Activated CD8-positive, alpha-beta T cell treated with anti-CD3 and anti-CD28 coated beads, Interleukin-2, amount 10 ng/mL, durations not matched to agents 7 days and 5 days (primary cell): ENCODE data around the gene SNTB2. TPM values are rescaled to one million over a fixed set of nuclear protein-coding genes. Genes with fewer than 3 reads are reported as not detected.
"Not testable (repeated sequence)": the region's sequence is repeated elsewhere in the genome, so short reads cannot be mapped to it uniquely, and the experiment has no call there.

Experiments used
- ATAC-seq: fragments of 150-1000 bp; cut with Tn5 transposase; one replicate; pipeline ENCODE4 v1.10.0; 2021; ENCODE audit warnings: moderate library complexity
- CTCF ChIA-PET: fragments of 350-600 bp; sonication (Branson Sonifier 250); formaldehyde crosslinking; loops from one replicate; lab custom pipeline; 2021; ENCODE audit warnings: antibody characterized with exemption; lab: Charles Lee
- POLR2A ChIA-PET: fragments of 350-600 bp; sonication (Branson Sonifier 250); formaldehyde crosslinking; loops from one replicate; lab custom pipeline; 2021; ENCODE audit warnings: antibody characterized with exemption; lab: Charles Lee
- DNase-seq: peaks from one replicate; pipeline ENCODE4 v3.0.0-alpha.2; 2020
- H3K27ac Mint-ChIP-seq: one replicate; pipeline ENCODE4 v1.8.0; 2021; ENCODE audit warnings: mild to moderate bottlenecking, mixed read lengths
- H3K27me3 Mint-ChIP-seq: one replicate; pipeline ENCODE4 v1.8.0; 2021; ENCODE audit warnings: low read depth, mixed read lengths
- H3K36me3 Mint-ChIP-seq: one replicate; pipeline ENCODE4 v1.8.0; 2021; ENCODE audit warnings: low read depth, mixed read lengths
- H3K4me1 Mint-ChIP-seq: one replicate; pipeline ENCODE4 v1.8.0; 2021; ENCODE audit warnings: low read depth, mixed read lengths
- H3K4me3 Mint-ChIP-seq: one replicate; pipeline ENCODE4 v1.8.0; 2021; ENCODE audit warnings: mild to moderate bottlenecking, mixed read lengths
- H3K9me3 Mint-ChIP-seq: one replicate; pipeline ENCODE4 v1.8.0; 2022; ENCODE audit warnings: mixed read lengths; ENCODE audit not compliant: insufficient read depth
- total RNA-seq, 2 experiments: library from RNA; stranded (reverse); gene quantifications; one replicate each; pipeline ENCODE4 v1.2.3, GENCODE V29; 2021

SNTB2 gene
- total RNA-seq, 2 experiments from 2014 or later: 24.3 to 25.5 TPM

GRCh38 chr16:69239851-69240250 is 52.9 kb downstream of the SNTB2 start:
- no peak for DNase-seq
- H3K27me3 Mint-ChIP-seq: no peaks in the 10 kb centered on the region
- ChIA-PET POLR2A (interaction anchor here (0.5 kb wide), 1 partner anchor 126 kb away, joined by 3 read pairs; no protein-coding TSS in a partner anchor), CTCF (no interaction called here)
- no peaks in the 10 kb centered on the region for H3K9me3 Mint-ChIP-seq
- no peak for ATAC-seq
- H3K27ac Mint-ChIP-seq: no peak overlapping the region
- H3K4me1 Mint-ChIP-seq: peaks cover 3% of the 10 kb centered on the region
- H3K36me3 Mint-ChIP-seq: no peaks in the 10 kb centered on the region
- no peak overlapping the region for H3K4me3 Mint-ChIP-seq

GRCh38 chr16:69240331-69240730 is 53.4 kb downstream of the SNTB2 start:
- CTCF ChIA-PET: no interaction called here
- no peak overlapping the region for H3K27ac Mint-ChIP-seq
- POLR2A ChIA-PET: interaction anchor here (0.5 kb wide), 1 partner anchor 127 kb away, joined by 3 read pairs; no protein-coding TSS in a partner anchor

GRCh38 chr16:69241926-69242325 is 55.0 kb downstream of the SNTB2 start:
- Mint-ChIP-seq H3K4me3 (no peak overlapping the region), H3K27ac (no peak overlapping the region), H3K27me3 (no peaks in the 10 kb centered on the region), H3K9me3 (no peaks in the 10 kb centered on the region), H3K4me1 (no peaks in the 10 kb centered on the region), H3K36me3 (peaks cover 6% of the 10 kb centered on the region)
- DNase-seq: no peak
- CTCF ChIA-PET: interaction anchor here (0.6 kb wide), 1 partner anchor 12 kb away, joined by 3 read pairs; no protein-coding TSS in a partner anchor
- ATAC-seq: no peak
- POLR2A ChIA-PET: no interaction called here

More at GRCh38 chr16:69240331-69240730, 53.4 kb downstream of the SNTB2 start:
- DNase-seq (no peak), ATAC-seq (no peak)
- peaks cover under 1% of the 10 kb centered on the region for H3K36me3 Mint-ChIP-seq
- H3K4me3 Mint-ChIP-seq: no peak overlapping the region
- H3K27me3 Mint-ChIP-seq: no peaks in the 10 kb centered on the region
- H3K4me1 Mint-ChIP-seq: peaks cover 1% of the 10 kb centered on the region
- H3K9me3 Mint-ChIP-seq: no peaks in the 10 kb centered on the region

- Mint-ChIP-seq H3K27me3 (no peaks in the 10 kb centered on the region), H3K36me3 (peaks cover 6% of the 10 kb centered on the region), H3K4me1 (no peaks in the 10 kb centered on the region), H3K9me3 (no peaks in the 10 kb centered on the region), H3K27ac (no peak overlapping the region), H3K4me3 (no peak overlapping the region)
- CTCF ChIA-PET: interaction anchor here (0.5 to 1.5 kb wide), 2 partner anchors 42 to 721 kb away, joined by 3 to 5 read pairs; no protein-coding TSS in a partner anchor
- no peak for DNase-seq
- POLR2A ChIA-PET: no interaction called here
- ATAC-seq: no peak
Measured at GRCh38 chr16:69243479-69243878, 56.5 kb downstream of the SNTB2 start.

DNA sequence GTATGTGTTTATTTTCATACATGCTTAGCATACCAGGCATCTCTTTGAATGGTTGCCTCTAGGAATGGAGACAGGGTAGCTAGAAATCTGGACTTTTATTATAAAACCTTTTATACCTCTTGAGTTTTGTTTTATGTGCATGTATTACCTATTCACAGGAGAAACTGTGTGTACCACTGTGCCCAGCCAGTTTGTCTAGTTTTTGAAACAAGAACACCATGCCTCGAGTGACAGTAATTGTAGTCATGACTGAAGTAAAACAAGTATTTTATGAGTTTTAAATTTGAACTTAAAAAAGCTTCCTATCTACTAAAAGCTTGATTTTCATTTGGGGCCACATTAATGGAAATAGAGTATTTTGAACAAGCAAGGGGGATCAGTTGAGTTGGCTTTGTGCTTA is 57.4 kb downstream of the SNTB2 start:
- Mint-ChIP-seq H3K27ac (no peak overlapping the region), H3K9me3 (no peaks in the 10 kb centered on the region), H3K4me3 (no peak overlapping the region), H3K36me3 (peaks cover 8% of the 10 kb centered on the region), H3K4me1 (no peaks in the 10 kb centered on the region), H3K27me3 (no peaks in the 10 kb centered on the region)
- ChIA-PET CTCF (interaction anchor here (1.0 to 1.5 kb wide), 2 partner anchors 9 to 42 kb away, joined by 3 to 5 read pairs; no protein-coding TSS in a partner anchor), POLR2A (no interaction called here)
- ATAC-seq (no peak), DNase-seq (no peak)

- Mint-ChIP-seq H3K36me3 (peaks cover 14% of the 10 kb centered on the region), H3K4me3 (no peak overlapping the region), H3K27me3 (no peaks in the 10 kb centered on the region), H3K4me1 (peaks cover 5% of the 10 kb centered on the region), H3K27ac (no peak overlapping the region), H3K9me3 (no peaks in the 10 kb centered on the region)
- no peak for DNase-seq
- POLR2A ChIA-PET: no interaction called here
- CTCF ChIA-PET: no interaction called here
- ATAC-seq: no peak
Measured at GRCh38 chr16:69250081-69250480, 63.1 kb downstream of the SNTB2 start.

DNA sequence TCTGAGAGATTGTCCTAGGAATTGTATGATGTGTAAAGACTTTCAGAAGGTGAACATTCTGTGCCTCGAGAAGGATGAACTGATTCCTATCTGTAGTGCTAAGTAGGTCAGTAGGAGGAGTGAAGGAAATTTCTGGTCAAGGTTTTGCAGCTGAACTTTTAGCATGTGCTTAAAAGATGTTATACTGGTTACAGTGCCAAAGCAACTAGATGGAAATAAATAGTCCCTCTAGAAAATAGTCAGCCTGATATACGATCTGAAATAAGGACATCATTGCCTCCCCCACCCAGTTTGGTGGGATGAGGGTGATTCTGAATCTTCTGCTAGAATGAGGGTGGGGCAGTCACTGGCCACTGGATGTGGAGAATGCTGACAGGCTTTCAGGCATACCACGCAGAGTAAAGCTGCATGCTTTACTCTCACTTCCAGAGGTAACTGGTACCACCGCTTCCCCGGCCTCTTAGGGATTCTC is 66.9 kb downstream of the SNTB2 start:
- no peaks in the 10 kb centered on the region for H3K9me3 Mint-ChIP-seq
- H3K27ac Mint-ChIP-seq: no peak overlapping the region
- H3K4me1 Mint-ChIP-seq: peaks cover 5% of the 10 kb centered on the region
- no peak overlapping the region for H3K4me3 Mint-ChIP-seq
- DNase-seq: no peak
- POLR2A ChIA-PET: no interaction called here
- peaks cover 8% of the 10 kb centered on the region for H3K36me3 Mint-ChIP-seq
- ATAC-seq: no peak
- no peaks in the 10 kb centered on the region for H3K27me3 Mint-ChIP-seq
- CTCF ChIA-PET: no interaction called here

DNA sequence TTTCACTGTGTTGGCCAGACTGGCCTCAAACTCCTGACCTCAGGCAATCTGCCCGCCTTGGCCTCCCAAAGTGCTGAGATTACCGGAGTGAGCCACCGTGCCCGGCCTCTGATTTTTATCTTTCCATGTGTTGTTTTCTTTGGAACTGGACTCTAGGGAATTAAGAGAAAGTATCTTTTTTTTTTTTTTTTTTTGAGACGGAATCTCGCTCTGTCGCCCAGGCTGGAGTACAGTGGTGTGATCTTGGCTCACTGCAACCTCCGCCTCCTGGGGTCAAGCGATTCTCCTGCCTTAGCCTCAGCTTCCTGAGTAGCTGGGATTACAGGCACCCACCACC is 72.4 kb downstream of the SNTB2 start:
- H3K4me3 Mint-ChIP-seq, H3K36me3 Mint-ChIP-seq, H3K9me3 Mint-ChIP-seq, H3K4me1 Mint-ChIP-seq, POLR2A ChIA-PET, H3K27ac Mint-ChIP-seq, H3K27me3 Mint-ChIP-seq, ATAC-seq, DNase-seq: not testable (repeated sequence)
- CTCF ChIA-PET: interaction anchor here (1.3 kb wide), 1 partner anchor 109 kb away, joined by 4 read pairs; no protein-coding TSS in a partner anchor

DNA sequence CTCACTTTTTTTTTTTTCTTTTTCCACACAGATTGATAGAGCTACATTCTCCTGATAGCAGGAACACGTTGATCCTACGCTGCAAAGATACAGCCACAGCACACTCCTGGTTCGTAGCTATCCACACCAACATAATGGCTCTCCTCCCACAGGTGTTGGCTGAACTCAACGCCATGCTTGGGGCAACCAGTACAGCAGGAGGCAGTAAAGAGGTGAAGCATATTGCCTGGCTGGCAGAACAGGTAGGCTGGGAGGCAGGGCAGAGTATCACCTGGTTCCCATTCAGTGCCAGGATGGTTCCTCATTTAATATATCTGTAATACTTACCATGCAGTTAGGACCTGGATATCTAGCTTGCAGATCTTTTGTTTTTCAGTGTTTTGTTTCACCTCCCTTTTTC is 73.1 kb downstream of the SNTB2 start:
- CTCF ChIA-PET: interaction anchor here (1.3 to 1.5 kb wide), 2 partner anchors 26 to 110 kb away, joined by 3 to 4 read pairs; no protein-coding TSS in a partner anchor
- Mint-ChIP-seq H3K36me3 (peaks cover 10% of the 10 kb centered on the region), H3K9me3 (no peaks in the 10 kb centered on the region), H3K4me1 (peaks cover 8% of the 10 kb centered on the region), H3K27me3 (no peaks in the 10 kb centered on the region), H3K4me3 (no peak overlapping the region), H3K27ac (no peak overlapping the region)
- POLR2A ChIA-PET: no interaction called here
- no peak for ATAC-seq
- no peak for DNase-seq

- Mint-ChIP-seq H3K4me1 (peaks cover 8% of the 10 kb centered on the region), H3K27me3 (no peaks in the 10 kb centered on the region), H3K4me3 (no peak overlapping the region), H3K27ac (no peak overlapping the region), H3K36me3 (peaks cover 10% of the 10 kb centered on the region), H3K9me3 (no peaks in the 10 kb centered on the region)
- ATAC-seq (no peak), DNase-seq (no peak)
- ChIA-PET POLR2A (no interaction called here), CTCF (interaction anchor here (1.3 to 1.5 kb wide), 2 partner anchors 25 to 110 kb away, joined by 3 to 4 read pairs; no protein-coding TSS in a partner anchor)
Measured at GRCh38 chr16:69260506-69260905, 73.5 kb downstream of the SNTB2 start.

DNA sequence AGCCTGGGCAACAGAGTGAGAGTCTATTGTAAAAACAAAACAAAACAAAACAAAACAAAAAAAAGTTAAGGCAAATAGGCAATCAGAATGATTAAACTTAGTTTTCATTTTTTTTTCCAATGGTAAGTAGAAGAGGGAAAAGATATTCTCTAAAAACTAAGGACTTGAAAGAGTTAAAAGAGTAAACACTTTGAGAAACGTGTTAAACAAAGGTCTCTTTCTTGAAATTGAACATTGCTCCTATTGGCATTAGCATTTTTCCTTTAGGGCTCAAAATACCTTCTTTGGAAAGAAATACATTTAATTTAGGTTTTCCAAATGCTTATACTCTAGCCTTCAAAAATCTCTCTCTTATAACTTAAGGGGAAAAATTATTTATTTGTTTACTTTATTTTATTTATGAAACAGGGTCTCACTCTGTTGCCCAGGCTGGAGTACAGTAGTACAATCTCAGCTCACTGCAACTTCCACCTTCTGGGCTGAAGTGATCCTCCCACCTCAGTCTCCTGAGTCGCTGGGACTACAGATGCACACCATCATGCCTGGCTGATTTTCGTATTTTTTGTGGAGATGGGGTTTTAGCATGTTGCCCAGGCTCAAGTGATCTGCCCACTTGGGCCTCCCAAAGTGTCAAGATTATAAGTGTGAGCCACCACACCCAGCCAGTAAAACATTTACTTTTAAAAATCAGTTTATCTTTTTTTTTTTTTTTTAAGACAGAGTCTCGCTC is 79.5 kb downstream of the SNTB2 start:
- no peaks in the 10 kb centered on the region for H3K27me3 Mint-ChIP-seq
- no peak for DNase-seq
- ChIA-PET POLR2A (no interaction called here), CTCF (no interaction called here)
- H3K4me1 Mint-ChIP-seq: no peaks in the 10 kb centered on the region
- peaks cover 15% of the 10 kb centered on the region for H3K36me3 Mint-ChIP-seq
- no peak for ATAC-seq
- no peak overlapping the region for H3K27ac Mint-ChIP-seq
- H3K9me3 Mint-ChIP-seq: no peaks in the 10 kb centered on the region
- no peak overlapping the region for H3K4me3 Mint-ChIP-seq

DNA sequence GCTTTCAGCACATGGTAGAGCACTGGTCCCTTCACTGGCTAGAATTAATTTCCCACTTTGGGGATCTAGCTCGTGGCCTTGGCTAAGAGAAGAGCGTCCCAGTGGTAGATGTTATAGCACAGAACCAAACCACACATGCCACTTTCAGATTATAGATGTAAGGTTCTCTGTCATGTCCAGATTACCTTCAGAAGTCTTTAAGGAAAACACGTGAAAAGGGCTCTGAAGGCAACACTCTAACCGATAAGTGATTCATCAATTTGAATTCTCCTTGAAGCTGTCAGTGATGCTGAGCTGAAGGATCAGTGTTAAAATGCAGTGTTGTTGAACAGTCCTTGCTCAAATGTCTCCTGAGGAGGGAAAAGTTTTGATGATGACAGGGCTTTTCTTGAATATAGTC is 80.7 kb downstream of the SNTB2 start:
- no peaks in the 10 kb centered on the region for H3K4me1 Mint-ChIP-seq
- no peak for ATAC-seq
- CTCF ChIA-PET: no interaction called here
- no peak for DNase-seq
- peaks cover 19% of the 10 kb centered on the region for H3K36me3 Mint-ChIP-seq
- H3K27ac Mint-ChIP-seq: no peak overlapping the region
- H3K27me3 Mint-ChIP-seq: no peaks in the 10 kb centered on the region
- H3K9me3 Mint-ChIP-seq: no peaks in the 10 kb centered on the region
- H3K4me3 Mint-ChIP-seq: no peak overlapping the region
- POLR2A ChIA-PET: no interaction called here
